ENCODE results near the gene FSTL4.
"Not testable (repeated sequence)": the region's sequence is repeated elsewhere in the genome, so short reads cannot be mapped to it uniquely, and the experiment has no call there.

FSTL4 gene

DNA sequence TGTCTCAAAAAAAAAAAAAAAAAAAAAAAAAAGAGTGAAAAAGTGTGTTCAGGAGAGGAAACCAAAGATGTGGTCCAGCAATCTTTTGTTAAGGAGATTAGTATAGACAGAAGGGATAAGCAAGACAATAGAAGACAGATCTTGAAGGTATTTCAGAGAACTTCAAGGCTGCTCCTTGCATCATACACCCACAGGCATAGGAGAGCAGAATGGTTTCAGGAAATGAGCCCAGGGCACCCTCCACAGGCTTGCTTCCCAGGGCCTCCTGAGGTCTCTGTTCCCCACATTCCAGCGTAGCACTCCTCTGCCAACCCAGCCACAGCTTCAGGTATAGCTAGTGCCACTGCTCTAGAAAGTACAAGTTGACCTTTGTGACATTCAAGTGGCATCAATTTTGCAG, 65.8 kb downstream of the FSTL4 start:
- no peak for DNase-seq

- DNase-seq = no peak
Observed at GRCh38 chr5:133544346-133544745, 68.0 kb downstream of the FSTL4 start.

GRCh38 chr5:133539818-133540217, 72.5 kb downstream of the FSTL4 start:
- DNase-seq = no peak

- no peak for DNase-seq
Observed at GRCh38 chr5:133538718-133539117, 73.6 kb downstream of the FSTL4 start.

DNA sequence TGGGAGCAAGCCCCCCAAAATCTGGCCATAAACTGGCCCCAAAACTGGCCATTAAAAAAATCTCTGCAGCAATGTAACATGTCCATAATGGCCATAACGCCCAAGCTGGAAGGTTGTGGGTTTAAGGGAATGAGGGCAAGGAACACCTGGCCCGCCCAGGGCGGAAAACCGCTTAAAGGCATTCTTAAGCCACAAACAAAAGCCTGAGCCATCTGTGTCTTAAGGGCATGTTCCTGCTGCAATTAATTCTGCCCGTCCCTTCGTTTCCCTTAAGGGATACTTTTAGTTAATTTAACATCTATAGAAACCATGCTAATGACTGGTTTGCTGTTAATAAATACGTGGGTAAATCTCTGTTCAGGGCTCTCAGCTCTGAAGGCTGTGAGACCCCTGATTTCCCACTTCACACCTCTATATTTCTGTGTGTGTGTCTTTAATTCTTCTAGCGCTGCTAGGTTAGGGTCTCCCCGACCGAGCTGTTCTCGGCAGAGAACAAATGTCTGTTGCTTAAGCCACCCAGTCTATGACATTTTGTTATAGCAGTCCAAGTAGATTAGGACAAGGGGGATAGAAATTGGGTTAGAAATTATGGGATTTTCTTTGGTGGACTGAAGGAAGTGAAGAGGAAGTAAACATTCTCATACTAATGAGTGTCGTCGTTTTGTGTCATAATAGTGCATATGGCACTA, 77.0 kb downstream of the FSTL4 start:
- DNase-seq = not testable (repeated sequence)

GRCh38 chr5:133534566-133534965, 77.8 kb downstream of the FSTL4 start:
- no peak for DNase-seq

DNA sequence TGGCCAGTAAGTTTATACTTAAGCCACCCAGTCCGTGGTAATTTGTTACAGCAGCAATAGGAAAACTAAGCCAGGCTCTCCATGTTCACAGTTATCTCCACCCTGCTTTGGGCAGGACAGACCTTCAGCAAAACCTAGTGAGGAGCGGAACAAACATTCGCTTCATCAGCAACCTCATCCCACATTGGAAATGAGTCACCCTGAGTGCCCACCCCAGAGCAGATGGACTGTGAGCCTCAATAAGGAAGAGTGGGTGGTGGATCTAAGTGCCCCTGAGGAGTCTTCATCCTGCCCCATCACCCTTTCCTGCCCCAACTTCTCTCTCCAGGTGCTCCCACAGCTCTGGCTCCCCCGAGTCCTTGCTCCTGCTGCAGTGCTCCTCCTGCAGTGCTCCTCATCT, 78.8 kb downstream of the FSTL4 start:
- no peak for DNase-seq

GRCh38 chr5:133531594-133531993, 80.7 kb downstream of the FSTL4 start:
- DNase-seq = no peak

- no peak for DNase-seq
Observed at GRCh38 chr5:133531178-133531577, 81.2 kb downstream of the FSTL4 start.

- no peak for DNase-seq
Observed at GRCh38 chr5:133530270-133530669, 82.1 kb downstream of the FSTL4 start.

DNA sequence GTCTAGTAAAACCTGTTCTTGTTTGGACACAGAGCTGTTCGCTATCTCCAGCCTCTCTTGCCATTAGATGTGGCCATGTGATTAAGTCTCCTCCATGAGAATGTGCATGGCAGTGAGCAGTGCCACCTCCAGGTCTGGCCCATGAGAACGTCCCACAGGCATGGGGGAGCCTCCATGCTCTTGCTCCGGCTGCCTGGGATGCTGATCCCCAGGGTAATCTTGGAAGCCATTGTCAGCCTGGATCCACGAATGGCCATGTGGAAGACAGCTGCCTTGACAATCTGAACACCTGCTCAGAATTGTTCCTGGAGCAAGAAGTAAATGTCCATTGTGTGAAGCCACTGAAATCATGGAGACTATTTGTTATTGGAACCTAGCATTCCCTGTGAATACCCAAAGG, 83.5 kb downstream of the FSTL4 start:
- DNase-seq = no peak

GRCh38 chr5:133527311-133527710, 85.0 kb downstream of the FSTL4 start:
- DNase-seq = no peak

- no peak for DNase-seq
Observed at GRCh38 chr5:133526368-133526767, 86.0 kb downstream of the FSTL4 start.

DNA sequence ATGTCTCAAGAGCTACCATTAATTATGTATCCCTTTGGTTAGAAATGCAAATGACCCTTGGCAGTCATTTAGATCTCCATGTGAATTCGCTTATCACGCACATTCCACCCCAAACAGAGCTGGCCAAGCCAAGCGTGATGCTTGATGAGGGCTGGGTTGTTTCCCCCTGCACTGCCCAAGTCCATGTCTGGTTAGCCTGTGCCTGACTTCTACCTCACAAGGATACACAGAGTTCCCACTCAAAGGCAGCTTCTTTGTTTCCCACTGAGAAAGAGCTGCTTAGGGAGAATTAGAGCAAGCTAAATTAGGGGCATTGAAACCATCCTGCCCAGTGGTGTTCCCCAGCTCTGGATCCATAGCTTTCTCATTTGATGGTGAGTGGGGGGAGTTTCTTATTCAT, 87.2 kb downstream of the FSTL4 start:
- DNase-seq = no peak

DNA sequence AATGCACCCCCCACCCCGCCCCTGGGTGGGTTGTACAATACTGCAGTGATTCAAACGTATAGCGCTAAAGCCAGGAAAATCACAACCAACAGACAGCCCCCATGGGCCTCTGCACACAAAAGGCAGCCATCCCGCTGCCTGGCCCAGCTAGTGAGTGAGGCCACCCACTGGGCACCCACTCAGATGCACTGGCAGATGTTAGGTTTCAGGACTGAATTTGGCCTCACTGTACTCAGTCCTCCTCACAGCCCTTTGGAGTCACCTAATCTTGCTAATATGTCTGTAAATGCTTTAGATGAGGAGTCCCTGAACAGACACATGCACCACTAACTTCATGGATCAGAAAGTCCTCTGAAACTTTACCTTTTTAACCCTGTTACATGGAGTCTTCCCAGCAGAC, 87.7 kb downstream of the FSTL4 start:
- DNase-seq = no peak

GRCh38 chr5:133523961-133524586, 88.3 kb downstream of the FSTL4 start:
- no peak for DNase-seq

GRCh38 chr5:133523013-133523658, 89.2 kb downstream of the FSTL4 start:
- no peak for DNase-seq

GRCh38 chr5:133521801-133522200, 90.5 kb downstream of the FSTL4 start:
- DNase-seq = no peak

- DNase-seq = no peak
Observed at GRCh38 chr5:133520991-133521706, 91.2 kb downstream of the FSTL4 start.

DNA sequence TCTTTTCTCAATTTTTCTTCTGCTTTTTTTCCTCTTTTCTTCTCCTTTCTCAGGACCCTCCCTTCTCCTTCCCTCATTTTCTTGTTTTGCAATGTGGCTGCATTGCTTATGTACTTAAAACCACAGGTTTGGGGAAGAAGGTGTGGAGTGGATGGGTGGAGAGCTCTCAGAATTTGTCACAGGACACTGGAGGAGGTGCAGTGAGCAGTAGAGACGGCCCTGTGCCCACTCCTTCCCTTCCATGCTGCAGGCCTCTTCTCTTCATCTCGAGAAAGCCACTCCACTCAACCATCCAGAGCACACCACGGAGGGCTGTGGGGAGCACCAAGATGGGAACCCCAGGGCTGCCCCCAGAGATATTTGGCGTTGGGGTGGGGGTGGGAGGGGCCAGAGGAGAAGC, 92.3 kb downstream of the FSTL4 start:
- DNase-seq = no peak

- peak; percentile 35 for DNase-seq
Observed at GRCh38 chr5:133519191-133519590, 93.2 kb downstream of the FSTL4 start.

DNA sequence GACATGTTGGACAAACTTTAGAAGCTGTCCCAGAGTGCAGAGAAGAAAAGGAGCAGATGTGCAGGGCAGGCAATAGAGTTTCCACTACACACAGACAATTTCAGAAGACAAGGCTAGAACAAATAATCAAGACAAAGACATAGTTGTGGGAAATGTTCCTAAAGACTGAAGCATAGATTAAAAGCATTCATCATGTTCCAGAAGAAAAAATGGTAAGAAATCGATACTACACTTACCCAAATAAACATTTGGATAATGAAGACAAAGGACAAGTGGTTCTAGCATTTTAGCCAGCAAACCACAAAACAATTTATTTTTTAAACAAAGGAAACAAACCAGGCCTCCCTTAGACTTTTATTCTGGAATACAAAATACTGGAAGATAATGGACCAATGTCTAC, 97.9 kb downstream of the FSTL4 start:
- DNase-seq = no peak

DNA sequence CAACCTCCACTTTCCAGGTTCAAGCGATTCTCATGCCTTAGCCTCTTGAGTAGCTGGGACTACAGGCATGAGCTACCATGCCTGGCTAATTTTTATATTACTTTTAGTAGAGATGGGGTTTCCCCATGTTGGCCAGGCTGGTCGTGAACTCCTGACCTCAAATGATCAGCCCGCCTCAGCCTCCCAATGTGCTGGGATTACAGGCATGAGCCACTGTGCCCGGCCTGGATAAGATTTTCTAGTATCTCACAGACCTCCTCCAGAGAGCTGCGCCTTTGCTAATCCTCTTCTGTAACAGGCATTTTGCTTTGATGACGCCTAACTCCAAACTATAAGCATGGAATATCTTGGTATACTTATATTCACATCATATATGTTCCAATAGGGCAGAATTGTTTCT, 99.4 kb downstream of the FSTL4 start:
- DNase-seq = no peak

Measured in NCI-H2171 (cell line).